GM18861 (cell line): ENCODE measurements around the gene ANKRD23.
"Not testable (repeated sequence)": the region's sequence is repeated elsewhere in the genome, so short reads cannot be mapped to it uniquely, and the experiment has no call there.

ENCODE experiments used
- ATAC-seq: cut with Tn5 transposase; IDR thresholded peaks from one replicate; pipeline ENCODE4 v1.9.1; 2021; ENCODE audit not compliant: unreplicated experiment

Gene ANKRD23

GRCh38 chr2:96843538-96844268 lies at the start of gene ANKRD23:
Gene ANKRD23 (minus strand): TSS chr2:96844021. CDS start chr2:96843992, 29 bp downstream.
- ATAC-seq: no peak

GRCh38 chr2:96891591-96892333 lies 47.9 kb upstream of the ANKRD23 start:
- ATAC-seq: no peak

- no peak for ATAC-seq
These were observed 47.0 kb upstream of the ANKRD23 start for GRCh38 chr2:96890726-96891385.

GRCh38 chr2:96890252-96890651 lies 46.4 kb upstream of the ANKRD23 start:
- no peak for ATAC-seq

- not testable (repeated sequence) for ATAC-seq
These were observed 45.7 kb upstream of the ANKRD23 start for GRCh38 chr2:96889502-96889901.

- no peak for ATAC-seq
These were observed 44.5 kb upstream of the ANKRD23 start for GRCh38 chr2:96888072-96889011.

GRCh38 chr2:96887493-96888012 lies 43.7 kb upstream of the ANKRD23 start:
- no peak for ATAC-seq

- ATAC-seq: no peak
These were observed 41.9 kb upstream of the ANKRD23 start for GRCh38 chr2:96885432-96886347.

- no peak for ATAC-seq
These were observed 40.7 kb upstream of the ANKRD23 start for GRCh38 chr2:96884299-96885094.

- no peak for ATAC-seq
These were observed 39.5 kb upstream of the ANKRD23 start for GRCh38 chr2:96883306-96883705.

GRCh38 chr2:96882906-96883305 lies 39.1 kb upstream of the ANKRD23 start:
- ATAC-seq: no peak

GRCh38 chr2:96882230-96882629 lies 38.4 kb upstream of the ANKRD23 start:
- ATAC-seq: no peak

- no peak for ATAC-seq
These were observed 37.8 kb upstream of the ANKRD23 start for GRCh38 chr2:96881349-96882195.

GRCh38 chr2:96880891-96881273 lies 37.1 kb upstream of the ANKRD23 start:
- ATAC-seq: no peak

- no peak for ATAC-seq
These were observed 35.8 kb upstream of the ANKRD23 start for GRCh38 chr2:96879545-96880040.

- ATAC-seq: no peak
These were observed 35.1 kb upstream of the ANKRD23 start for GRCh38 chr2:96878796-96879544.

GRCh38 chr2:96878171-96878570 lies 34.4 kb upstream of the ANKRD23 start:
- no peak for ATAC-seq
